GM19467 (cell line): ENCODE measurements around the gene PSMB7.

ENCODE experiments used
- ATAC-seq: cut with Tn5 transposase; IDR thresholded peaks from one replicate; pipeline ENCODE4 v1.9.1; 2021; ENCODE audit warnings: mild to moderate bottlenecking, moderate library complexity; ENCODE audit not compliant: unreplicated experiment

PSMB7 gene

DNA sequence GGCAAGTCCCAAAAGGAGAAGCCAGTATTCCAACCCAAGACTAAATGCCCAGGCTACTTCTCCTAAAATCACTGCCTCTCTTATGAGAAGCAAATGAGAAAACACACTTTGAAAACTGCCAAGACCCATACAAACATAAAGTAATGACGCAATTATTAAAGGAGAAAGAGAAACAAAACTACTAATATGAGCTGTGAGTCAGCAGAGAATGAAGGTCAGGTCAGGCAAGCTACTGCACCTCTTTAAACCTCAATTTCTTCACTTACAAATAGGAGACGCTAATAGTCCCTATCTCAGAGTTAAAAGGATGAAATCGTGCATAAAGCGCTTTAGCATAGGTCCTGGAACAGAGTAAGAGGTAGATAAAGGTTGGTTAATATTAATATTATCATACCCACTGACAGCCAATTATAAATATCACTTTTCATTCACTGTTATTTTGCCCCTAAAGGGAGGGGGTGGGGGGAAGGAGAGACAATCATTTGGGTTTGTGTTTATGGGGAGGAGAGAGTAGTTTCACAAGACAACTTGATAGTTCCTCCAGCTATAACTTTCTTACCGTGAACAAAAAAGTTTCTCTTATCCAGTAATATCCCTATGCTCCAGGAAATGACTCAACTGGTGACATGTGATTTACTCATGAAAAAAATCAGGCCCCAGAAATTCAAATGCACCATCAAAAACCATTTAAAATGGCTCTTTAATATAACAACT lies 3.6 kb downstream of the PSMB7 start:
- ATAC-seq = no peak

DNA sequence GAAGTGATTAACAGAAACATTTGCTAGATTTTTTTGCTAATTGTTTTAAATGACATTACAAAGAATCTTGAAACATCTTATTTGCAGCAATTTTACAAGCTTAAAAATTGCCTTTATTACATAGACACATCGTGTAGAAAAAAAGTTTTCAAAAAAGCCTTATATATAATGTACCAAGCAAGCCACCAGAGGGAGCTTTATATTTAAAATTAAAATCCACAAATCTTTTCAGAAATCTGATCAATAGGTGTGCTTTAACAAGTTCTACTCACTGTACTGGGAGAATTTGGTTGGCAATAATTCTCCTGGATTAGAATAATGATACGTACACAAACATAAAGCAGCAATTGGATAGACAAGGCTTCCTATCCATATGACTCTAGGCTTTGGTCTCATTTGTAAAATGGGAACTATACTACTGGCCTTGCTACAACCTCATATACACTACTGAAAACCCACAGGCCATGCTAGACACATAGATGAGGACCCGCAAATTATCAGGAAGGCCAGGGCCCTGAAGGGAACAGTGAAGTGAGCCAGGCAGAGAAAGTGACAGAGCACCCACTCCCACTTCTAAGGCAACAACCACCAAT lies 4.8 kb downstream of the PSMB7 start:
- ATAC-seq = no peak

DNA sequence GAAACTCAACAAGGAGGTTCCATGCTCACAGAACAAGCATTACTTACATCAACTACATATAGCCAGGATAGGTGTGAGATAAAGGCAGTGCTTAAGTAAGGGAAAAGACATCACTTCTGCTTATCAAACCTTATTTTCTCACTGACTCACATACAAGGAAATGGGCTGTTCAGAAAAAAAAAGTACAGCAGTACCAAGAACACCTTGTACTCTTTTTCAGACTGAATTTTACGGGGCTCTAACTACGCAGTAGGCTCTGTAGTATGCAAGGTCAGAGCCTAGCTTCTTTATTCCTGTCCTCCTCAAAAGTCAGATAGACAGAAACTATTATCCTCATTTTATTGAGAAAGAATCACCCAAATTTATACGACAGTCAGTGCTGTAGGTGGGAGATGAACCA lies 5.8 kb downstream of the PSMB7 start:
- ATAC-seq = no peak

DNA sequence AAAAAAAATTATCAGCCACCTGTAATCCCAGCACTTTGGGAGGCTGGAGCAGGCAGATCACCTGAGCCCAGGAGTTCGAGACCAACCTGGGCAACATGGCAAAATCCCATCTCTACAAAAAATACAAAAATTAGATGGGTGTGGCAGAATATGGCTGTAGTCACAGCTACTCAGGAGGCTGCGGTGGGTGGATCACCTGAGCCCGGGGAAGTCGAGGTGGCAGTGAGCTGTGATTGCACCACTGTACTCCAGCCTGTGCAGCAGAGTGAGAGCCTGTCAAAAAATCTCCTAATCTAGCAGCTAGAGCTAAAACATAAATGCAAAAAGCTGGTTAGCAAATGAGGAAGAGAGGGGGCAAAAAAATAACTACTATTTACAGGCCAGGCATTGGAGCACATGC lies 12.0 kb downstream of the PSMB7 start:
- ATAC-seq = no peak

DNA sequence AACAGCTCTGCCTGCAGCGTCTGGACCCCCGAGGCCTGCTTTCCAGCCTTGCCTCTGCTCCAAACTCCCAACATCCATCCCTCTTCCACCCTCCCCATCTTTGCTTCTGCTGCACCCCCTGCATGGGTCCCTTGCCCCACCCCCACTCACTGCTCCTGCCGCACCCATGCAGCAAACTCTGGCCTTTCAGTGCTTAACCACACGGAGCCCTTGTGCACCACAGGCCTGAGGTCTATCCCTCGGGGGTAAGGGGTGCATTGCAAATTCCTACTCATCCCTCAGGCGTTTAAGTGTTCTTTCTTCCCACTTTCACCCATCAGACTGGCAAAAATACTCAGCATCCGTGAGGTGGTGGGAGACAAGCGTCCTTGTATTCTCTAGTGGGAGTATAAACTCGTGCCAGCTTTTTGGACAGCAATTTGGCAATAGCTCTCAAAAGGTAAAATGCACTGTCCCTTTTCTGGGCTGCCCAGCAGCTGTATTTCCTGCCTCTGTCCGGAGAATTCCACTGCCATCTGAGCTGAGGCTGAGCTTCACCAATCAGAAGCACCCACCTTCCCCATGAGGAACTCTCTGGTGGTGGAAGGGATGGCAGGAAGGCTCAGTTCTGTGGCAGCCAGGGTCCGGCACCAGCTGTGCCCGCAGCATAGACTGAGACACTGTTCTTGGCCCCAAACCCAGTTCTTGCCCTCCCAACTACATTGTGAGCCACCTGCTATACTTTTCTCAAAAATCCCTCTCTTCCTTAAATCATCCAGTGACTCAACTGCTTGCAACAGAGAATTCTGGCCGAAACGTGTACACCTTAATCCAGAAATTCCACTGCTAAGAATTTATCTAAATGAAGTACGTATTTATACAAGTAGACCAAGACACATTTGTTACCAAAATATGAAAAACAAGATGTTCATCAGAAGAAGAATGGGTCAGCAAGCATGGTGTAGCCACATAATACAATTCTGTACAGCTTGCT lies 15.0 kb downstream of the PSMB7 start:
- ATAC-seq = no peak

DNA sequence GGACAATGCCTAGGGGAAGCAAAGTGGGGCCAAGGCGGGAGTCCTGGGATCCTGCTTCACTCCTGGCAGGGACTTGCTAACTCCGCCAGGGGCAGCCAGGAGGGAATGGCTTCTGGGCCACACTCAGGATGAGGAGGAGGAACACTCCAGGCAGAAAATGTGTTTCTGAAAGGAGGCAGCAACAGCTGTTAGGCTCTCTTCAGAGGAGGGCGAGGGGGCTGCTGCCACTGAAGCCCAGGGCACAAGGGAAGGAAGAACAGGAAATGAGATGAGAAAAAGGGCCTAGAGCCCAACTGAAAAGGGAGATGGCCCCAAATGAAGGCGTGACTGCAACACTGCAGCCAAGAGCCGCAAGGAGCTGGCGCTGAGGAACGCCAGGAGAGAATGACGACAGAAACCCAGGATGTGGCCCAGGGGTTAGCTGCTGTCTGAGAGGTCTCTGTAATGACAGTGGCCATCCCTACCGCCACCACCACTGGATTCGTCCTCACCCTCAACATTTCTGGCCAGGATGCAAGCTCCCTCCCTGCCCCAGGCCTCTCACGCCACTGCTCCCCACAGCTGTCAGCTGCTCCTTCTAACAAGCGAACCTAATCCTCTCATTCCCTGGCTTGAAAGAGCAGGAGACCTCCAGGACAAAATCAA lies 15.8 kb downstream of the PSMB7 start:
- ATAC-seq = no peak

DNA sequence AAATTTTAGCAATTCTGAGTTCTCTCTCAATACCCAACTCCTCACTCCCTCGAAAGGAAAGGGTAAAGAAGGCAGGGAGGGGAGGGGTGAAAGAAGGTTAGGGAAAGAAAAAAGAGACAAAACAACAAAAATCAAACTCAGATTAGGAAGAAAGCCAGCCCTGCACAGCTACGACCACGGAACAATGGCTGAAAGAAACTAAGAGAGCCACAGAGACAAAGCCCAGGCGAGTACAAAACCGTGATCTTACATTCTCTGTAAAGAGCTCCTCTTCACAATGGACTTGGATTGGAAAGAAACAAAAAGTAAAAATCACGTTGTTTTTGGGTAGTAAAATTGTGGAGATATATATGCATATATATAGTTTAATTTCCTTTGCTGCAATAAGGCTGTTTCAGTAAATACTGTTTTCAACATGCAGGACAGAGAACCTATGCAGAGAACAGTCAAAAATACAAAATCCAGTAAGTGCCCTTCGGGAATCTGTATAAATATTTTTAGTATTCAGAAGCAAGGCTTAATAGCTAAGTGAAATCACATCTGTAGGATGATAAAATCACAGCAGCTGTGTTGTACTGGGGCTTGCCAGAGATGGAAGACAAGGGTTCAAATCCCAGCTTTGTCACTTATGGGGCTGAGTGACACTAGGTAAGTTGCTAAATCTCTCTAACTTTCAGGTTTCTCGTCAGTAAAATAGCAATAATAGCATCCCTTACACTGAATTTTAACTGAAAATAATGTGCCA lies 16.9 kb downstream of the PSMB7 start:
- ATAC-seq = no peak

DNA sequence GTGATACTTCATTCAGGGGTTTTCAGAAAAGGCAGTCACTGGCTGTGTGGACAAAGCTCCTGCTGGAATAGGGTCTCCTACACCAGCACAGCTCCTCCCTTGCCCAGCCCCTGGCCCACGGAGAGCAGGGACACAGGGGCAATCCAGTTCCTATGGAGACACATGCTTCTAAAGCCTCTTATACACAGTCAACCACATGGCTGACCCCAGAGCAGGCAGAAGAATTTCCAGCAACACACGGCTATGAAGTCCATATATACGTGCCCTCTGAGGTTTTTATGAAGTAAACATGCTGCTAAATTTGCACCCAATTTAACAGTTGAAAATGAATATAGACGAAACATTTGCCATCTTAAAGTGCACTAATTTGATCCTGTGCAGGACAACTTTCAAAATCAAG lies 19.4 kb downstream of the PSMB7 start:
- ATAC-seq = no peak

DNA sequence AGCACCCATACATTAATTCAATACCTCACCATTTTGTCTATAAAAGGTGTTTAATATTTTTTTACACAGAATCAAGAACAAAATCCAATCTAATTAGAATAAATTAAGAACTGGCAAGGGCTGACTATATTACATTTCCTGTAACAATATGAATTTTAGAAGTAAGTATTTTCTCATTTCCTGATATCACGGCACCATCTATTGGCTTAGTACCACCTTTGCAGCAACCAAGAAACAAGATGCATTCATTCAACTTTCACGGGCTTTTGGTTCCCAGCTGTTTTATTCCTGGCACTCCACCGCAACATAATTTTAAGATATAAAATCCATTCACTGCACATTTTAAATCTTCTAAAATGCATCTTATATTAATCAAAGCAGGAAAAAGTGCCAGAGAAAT lies 20.6 kb downstream of the PSMB7 start:
- ATAC-seq = no peak

DNA sequence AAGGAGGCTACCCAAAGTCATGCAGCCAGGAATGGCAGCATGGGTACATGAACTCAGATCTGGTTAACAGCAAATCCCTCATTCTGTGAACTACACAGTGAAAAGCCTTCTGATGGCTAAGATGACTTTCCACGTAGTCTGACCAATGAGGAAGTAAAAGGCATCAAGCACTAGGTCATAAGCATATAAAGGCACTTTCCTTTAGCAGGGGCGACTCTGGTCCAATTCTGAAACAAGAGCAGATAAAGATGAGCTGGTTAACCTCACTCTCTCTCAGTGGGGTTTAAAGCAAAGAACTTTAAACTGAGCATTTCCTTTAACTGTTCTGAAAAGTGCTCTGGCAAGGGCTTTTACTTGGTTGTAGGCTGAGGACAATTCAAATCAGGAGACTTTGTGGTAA lies 21.1 kb downstream of the PSMB7 start:
- no peak for ATAC-seq

DNA sequence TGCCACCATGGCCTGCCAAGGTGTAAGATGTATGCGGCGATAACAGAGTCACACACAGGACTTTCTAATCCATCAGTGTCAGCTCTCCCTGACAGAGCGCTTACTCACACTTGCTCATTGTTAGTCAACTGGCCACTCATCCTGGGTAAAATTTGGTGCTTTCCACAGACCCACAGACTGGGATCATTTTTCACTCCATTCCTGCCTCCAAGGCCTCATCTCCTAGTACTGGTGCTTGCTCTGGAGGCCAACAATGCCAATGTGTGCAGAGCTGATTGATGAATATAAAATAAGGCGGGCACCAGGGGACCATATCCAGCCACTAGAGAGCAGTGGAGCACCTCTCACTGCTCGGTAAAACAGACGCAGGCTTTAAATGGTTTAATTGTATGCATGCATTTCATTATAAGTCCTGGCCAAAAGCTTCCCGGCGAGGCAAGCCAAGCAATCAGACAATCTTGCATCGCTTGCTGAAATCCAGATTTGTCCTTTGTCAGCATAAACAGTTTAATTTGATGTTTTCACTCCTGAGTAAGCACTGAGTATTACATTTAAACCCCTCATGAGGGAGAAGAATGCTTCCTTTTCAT lies 22.3 kb downstream of the PSMB7 start:
- ATAC-seq = no peak

DNA sequence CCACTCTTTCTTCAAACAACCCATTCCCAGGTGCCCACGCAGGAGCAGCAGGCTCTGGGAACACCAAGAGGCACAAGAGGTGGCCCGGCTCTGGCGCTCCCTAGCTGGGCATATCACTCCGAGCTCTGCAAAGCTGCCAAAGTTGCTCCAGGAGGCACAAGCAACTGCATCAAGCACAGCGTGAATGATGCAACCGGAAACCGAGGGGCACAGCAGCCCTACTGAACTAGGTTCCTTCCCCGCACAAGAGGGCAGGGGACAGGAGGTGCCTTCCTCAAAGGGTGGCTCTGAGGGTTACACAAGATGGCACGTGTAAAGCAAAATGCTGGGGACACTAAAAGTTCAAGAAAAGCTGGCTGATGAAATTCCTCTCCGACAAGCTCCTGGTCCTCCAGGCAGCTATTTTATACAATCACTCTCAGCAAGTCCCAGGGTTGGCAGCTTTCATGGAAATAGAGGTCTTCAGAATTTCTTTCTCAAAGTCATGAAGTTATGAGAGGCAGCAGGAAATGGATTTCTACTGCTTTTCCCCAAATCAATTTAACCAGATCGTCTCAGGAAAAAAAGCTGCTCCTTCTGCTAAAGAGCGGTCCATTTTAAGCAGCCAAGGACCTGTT lies 22.9 kb downstream of the PSMB7 start:
- ATAC-seq = no peak

DNA sequence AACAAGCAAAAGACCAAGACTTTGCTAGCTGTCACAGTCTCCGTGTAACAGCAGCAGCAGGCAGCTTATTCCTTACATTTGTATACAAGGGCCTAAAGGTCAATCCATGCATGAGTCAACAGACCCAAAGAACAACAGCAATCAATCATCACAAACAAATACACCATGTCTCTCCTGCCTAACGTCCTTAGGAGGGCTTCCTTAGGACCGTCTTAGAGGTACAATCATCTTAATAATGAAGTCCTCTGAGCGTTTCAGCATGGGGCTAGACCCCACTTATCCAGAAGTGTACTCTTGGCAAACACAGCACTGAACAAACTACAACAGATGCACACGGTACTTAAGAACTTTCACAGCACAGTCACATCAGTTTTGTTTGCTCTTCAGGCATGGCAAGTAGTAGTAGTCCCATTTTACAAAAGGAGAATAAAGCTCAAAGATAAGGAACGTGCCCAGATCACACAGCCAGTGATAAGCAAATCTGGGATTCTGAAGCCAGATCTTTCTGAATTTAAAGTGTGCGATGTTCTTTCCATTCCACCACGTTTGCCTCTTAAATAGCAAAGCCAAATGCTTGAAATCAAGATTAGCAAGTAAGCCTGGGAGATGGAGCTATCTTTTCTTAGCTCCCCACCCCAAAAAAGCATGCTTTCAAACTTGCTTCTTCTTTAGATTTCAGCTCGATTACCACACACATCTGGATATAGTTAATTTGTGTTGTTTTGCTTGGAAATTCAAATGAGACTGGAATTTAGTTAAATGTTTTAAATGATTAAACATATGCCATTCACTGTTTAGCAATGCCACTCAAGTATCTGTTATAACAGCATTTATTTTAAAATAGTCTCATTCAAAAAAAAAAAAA lies 24.2 kb downstream of the PSMB7 start:
- ATAC-seq = no peak

DNA sequence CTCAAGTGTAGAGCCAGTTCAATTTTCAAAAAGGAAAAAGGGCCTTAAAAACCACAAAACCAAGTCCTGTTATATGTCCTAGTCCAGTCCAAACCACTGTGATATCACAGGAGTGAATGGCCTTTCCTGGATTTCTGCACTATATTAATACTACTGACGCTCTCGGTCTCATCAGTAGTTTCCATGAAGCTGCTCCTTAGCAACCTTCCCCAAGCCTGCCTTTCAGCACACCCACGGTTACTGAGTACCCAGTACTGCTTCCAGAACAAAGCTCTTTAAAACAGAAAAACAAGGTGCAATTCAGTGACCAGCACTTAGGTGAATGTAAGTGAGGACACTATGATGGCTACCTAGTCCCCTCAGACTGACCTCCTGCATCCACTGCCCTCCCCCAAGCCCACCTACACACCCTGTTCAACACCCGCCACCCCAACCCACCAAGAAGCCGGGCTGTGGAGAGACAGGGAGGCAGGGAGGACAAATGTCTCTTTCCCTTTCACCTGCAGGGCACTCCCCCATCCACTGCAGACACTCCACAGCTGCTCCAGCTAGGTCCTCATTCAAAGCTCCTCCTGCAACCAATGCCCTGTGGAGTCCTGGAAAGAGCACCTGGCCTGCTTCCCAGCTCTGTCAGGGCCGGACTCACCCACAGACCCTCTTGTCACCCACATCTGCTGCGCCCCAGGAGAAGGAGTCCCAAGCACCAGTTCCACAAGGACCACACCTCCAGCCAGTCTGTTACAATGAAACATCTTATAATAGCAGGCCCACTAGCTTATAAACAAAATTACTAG lies 25.9 kb downstream of the PSMB7 start:
- ATAC-seq = no peak

DNA sequence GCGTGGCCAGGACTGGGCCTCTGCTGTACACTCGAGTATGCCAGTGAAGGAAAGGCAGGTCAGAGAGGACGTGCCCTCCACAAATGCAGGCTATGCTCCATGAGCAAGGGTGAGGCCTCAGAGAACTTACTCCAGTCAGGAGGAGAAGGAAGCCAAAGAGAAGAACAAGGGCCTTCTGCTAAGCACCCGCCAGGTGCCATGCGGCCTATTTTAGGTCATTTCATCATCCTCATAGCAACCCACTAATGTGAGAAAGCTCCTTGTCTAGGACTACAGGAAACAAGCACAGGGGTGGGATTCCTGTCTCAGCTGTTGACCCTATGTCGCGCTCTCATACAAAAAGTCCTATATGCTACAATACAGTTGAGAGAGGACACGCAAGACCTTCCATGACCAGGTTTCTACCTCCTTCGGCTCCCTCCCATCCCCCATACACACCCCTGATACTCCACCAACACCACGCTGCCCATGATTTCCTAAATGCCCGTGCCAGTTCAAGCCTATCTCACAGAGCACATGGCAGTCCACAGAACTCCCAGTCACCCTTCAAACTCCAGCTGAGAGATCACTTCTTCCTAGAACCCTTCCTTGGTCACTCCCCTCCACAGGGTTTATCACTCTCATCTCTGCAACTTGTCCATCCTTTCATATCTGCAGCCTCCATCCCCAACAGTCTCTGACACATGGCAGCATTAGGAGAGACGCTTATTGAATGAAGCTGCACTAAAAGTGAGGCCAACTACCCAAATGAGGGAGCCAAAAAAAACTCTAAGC lies 26.8 kb downstream of the PSMB7 start:
- ATAC-seq = no peak

DNA sequence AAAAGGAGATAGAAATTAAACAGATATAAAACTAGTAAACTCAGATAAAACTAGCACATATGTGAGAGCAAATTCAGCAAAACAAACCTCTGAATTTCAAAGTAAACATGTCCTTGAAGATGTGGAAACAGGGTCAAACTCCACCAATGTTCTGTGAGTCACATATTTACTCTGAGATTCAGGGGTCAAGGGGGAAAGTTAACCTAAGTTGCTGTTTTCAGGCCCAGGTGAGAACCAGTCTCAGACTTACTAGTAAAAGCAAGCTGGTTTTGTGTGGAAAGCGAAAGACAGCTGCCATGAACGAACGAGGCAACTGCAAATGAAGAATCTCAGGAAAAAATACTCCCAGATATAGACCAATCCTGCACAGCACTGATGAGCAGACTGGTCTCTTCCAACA lies 29.0 kb downstream of the PSMB7 start:
- no peak for ATAC-seq

DNA sequence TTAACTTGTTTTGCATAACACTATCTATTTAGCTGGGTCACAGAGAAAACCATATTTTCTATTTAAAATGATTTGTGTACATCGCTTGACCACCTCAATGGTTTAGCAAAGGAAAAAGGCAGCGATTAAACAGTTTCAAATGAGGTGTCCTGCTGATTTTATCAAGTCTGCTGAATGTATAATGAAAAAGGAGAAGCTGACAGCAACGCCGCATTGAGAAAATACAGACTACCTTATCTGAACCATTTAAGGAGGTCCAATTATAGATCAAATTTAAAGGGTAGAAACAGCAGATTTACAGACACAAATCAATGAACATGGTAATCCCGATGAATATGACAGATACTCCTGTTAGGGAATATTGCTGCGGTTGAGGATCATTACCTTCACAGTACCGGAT lies 29.6 kb downstream of the PSMB7 start:
- ATAC-seq = no peak
